Glomerular endothelial cell (primary cell): ENCODE measurements around the gene NHEJ1. TPM values are rescaled to one million over a fixed set of nuclear protein-coding genes. Genes with fewer than 3 reads are reported as not detected.
A peak's percentile ranks its signal among the peaks of the same experiment; 100 is the strongest.

Experiments
- DNase-seq: peaks from one replicate; pipeline ENCODE4 v3.0.0-alpha.2; 2011; ENCODE audit warnings: low read depth, low spot score; ENCODE audit errors: extremely low read depth
- total RNA-seq: library from RNA; depleted of rRNA; stranded (reverse); fragments of >200 nt; gene quantifications from 2 replicates; pipeline ENCODE4 v1.2.3, GENCODE V29; 2015

NHEJ1 gene
- total RNA-seq, 1 donor from 2014 or later, result 18.3 TPM

DNA sequence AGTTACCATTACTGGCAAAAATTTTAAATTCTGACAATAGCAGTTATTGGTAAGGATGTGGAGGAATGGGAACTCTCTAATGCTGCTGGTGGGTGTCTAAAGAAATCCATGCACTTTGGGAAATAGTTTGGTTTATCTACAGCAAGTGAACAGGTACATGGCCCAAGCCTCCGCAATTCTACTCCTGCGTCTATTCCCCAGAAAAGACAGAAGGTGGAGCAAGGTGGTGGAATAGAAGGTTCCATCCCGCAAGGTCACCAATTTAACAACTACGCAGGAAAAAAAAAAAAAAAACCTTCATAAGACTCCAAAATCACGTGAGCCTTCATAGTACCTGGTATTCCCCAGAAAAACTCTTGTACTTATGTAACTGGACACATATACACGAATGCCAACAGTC lies 125.8 kb downstream of the NHEJ1 start:
- no peak for DNase-seq

DNA sequence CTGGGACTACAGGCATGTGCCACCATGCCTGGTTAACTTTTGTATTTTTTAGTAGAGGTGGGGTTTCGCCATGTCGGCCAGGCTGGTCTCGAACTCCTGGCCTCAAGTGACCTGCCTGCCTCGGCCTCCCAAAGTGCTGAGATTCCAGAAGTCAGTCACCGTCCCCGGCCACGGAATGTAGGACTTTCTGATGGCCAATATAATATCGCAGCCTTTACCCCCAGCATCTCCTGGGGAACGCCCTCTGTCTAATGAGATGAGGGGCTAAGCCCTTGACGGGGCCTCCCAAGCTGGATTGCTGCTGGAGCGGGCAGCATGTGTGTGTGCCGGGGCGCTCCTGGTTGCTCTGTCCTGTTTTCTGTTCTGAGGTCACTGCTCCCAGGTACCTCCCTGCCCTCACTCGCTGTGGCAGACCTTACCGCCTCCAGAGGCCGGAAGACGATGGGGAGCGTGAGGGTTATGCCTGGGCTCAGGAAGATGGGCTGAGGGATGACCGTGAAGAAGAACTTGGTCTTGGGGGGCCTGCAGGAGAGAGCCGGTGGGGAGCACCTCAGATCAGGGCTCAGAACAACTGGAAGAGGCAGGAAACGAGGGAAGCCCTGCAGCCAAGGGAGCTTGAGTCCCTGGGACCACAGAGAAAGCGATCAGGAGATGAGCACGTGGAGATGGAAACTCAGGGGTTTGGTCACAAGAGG lies 128.4 kb downstream of the NHEJ1 start:
- DNase-seq, result no peak

DNA sequence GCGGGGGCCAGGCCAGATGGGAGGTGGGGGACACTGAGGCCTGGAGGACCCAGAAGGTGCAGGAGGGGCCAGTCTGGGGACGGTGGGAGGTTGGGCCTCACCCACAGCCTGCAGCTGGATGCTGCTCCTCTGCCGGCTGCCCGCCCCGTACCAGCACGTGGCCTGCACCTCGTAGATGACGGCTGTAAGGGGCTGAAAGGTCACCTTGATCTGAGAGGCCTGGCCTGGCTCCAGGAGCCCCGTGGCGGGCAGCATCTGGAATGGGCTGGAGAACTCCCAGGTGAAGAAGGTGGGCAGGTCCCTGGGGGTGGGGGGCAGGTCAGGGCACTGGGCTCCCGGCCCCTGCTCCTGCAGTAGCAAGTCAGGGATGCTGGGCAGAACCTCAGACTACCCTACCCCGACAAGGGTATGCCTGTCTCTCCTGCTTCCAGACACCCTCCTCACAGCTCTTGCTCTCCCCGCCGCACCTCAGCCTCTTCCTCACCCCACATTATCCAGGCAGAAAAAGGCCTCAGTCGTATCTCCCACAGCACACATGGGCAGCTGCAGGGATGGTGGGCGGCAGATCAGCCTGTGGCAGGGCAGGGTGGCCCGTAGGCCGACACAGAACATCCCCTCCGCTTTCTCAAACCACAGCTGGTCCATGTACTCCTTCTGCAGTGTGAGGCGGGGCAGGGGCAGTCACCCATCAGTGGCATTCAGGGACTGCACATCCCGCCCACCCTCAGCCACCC lies 129.4 kb downstream of the NHEJ1 start:
- DNase-seq, result no peak

DNA sequence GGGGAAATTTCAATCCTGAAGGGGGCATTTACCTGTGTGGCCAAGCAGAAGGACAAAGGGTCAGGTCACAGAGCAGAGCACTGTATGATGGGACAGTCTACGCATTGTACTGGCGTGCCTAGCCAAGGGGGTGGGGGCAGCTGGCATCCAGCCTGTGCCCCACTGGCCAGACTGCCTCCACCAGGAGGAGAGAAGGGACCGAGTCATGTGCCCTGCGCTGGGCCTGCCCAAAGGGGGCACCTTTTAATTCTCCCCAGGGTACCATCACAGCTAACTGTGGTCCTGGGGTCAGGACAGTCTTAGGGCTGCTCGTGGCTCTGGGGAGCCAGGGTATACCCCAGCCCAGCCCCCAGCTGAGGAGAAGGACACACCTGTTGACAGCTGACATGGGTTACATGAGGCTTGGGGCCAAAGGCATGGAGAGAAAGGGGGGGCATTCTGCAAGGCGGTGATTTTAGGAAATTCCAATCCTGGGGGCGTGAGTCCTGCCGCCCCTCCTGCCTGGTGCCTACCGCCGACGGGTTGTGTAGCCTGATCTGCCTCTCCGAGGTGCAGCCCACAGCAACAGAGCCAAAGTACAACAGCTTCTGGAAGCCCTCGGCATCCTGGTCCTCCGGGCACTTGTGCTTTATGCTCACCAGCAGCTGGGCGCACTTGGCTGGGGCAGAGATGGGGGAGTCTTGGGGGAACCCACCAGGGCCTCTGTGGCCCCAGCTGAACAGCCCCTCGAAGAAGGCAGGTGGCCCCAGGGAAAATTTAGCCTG lies 130.3 kb downstream of the NHEJ1 start:
- DNase-seq, result no peak

DNA sequence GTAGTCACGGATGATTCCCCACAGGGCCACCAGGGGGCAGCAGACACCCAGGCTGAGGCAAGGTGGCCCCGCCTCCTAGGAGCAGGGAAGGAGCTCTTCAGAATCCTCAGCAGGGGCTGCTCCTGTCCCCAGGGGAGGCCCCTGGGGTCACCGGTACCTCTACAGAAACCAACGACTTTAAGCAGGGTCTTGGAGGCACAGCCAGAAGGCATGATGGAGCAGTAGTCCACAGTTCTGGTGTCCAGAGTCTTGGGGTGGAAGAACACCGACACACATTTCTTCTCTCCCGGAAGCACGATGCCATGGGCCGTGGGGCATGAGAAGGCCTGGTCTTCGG lies 130.8 kb downstream of the NHEJ1 start:
- DNase-seq, result peak; percentile 23

DNA sequence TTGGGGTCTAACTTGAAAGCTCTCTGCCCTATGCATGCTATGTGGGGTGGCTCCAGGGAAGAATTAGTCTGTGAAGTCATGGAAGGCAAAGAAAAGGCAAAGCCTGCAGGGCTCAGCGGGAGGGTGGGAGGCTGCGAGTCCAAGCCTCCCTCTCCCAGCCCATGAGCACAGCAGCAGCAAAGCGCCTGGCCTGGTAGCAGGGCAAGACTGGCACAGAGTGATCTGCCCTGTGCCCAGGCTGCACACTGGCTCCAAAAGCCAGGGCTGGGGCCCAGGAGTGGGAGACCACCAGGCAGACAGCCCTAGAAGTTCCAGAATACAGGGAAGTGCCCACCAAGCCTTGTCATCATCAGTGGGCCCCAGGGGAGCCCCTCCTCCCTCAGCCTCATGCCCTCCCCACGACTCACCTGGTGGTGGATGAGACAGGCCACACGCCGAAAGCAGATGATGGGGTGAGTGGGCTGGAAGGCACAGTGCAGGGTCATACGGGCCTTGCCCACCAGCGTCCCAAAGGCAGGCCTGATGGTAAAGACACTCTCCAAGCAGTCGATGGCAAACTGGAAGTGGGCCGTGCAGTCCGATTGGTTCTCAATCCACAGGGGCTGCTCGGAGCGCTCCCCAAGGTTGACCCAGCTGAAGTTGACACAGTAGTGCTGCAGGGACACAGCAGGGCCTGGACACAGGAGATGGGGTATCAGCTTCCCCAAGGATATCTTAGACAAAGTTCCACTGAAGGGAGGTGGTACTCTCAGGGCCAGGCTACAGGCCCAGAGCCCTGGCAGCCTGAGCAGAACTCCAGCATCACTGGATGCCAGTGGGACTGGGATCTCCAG lies 131.4 kb downstream of the NHEJ1 start:
- DNase-seq, result no peak

DNA sequence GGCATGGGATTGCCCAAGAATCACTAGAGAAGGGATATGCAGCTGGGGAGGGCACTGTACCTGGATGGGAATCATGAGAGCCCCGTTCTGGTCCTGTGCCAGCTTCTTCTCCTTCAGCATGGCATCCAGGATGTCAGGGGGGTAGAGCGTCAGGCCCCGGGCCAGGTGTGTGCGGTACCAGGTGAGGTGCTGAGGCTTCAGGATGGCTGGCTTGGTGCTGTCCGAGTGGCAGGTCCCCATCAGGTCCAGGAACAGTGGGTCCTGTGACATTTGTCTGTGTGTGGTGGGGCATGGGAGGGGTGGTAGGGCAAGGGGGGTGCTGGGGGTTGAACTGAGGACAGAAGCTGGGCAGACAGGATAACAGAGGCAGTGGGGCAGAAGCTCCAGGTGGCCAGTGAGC lies 132.5 kb downstream of the NHEJ1 start:
- no peak for DNase-seq

DNA sequence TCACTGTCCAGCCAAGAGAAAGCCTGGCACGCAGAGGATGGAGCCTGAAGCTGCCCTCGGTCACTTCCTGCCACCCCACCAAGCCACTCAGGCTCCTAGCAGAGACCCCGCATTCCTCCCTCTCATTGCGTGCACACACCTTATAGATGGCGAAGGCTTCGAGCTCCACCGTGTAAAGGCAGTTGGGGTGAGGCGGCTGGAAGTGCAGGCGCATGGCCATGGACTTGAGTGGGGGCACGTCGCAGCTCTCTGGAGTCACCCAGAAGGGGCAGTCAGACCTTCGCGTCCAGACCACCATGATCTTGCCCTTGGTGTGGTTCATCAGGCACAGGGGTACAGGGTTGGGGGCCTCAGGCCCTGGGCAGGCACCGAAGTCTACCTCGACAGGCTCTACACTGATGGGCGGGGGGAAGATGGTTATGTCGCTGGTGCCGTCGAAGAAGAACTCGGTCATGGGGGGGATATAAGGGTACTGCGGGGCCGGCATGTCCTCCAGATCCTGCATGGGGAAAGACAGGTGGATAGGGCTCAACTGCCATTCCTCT lies 133.0 kb downstream of the NHEJ1 start:
- DNase-seq, result no peak

DNA sequence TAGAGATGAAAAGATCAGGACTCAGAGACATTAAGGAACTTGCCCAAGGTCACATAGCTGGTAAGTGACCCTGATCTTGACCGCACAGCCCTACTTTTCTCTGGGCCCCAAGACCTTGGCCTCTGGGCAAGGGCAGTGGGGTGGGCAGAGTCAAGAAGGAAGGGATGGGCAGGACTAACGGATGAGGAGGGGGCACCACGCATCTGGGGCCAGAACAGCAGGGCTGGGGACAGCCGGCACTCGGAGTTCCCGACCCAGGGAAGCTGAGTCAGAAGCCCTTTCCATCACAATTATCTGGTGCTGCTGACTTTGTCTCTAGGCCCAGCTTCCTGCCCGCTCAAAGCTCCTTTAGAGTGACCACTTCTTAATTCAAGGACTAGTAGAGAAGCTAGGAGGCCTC lies 133.7 kb downstream of the NHEJ1 start:
- DNase-seq, result no peak

DNA sequence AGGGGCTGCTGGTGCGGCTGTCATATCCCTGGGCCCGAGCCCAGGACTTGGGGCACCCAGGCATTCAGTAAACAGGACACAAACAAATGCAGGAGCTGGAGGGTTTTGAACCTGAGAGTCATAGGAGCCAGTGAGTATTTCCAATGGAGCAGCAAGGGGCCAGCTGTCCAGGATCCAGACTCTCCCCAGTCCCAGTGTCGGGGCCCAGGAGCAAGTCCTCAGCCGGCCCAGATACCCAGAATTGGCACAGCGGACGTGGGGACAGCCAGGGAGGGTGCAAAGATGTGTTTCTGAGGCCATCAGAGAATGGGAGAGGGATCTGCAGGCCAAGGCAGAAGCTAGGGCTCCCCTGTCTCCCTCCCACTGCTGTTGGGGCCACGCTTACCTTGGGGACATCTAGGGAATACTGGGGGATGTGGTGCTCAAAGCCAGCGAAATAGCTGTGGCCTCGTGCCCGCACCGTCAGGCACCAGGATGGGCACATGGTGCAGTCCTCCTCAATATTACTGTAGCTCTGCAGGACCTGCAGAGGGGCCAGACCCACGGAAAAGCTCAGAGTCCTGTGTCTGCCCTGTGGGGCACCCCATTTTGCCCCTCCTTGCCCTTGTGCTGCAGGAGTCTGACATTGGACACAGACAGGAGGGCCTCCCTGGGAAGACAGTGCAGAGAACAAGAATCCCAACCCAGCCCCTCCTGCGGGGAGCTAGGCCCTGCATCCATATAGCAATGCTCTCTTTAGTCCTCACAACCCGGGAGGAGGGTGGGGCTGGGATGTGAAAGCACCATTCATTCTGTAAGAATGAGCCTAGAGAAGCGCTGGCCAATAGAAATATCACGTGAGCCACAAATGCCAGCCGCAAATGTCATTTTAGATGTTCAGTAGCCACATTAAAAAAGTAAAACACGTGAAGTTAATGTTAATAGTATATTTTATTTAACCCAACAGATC lies 134.7 kb downstream of the NHEJ1 start:
- DNase-seq, result no peak

Other genes starting within 250 kb of the NHEJ1 start
- gene CDK5R2, start 201.1 kb downstream of the NHEJ1 start, total RNA-seq, result not detected in 2 replicates
- gene FEV, start 175.6 kb downstream of the NHEJ1 start, total RNA-seq, result not detected in 2 replicates
- gene CRYBA2, start 167.4 kb downstream of the NHEJ1 start, total RNA-seq, result not detected in 2 replicates
- not detected in 2 replicates for gene CFAP65, start 119.3 kb downstream of the NHEJ1 start, total RNA-seq
- gene IHH, start 99.9 kb downstream of the NHEJ1 start, total RNA-seq, result not detected in 2 replicates
- 1.3 TPM in 1 of 2 replicates, not detected in the other for gene SLC23A3, start 9.2 kb upstream of the NHEJ1 start, total RNA-seq
- 33.2 and 40.3 TPM in 2 replicates for gene CNPPD1, start 16.1 kb upstream of the NHEJ1 start, total RNA-seq
- 43.8 and 48.0 TPM in 2 replicates for gene RETREG2, start 17.5 kb upstream of the NHEJ1 start, total RNA-seq
- 23.7 and 26.1 TPM in 2 replicates for gene ZFAND2B, start 46.0 kb upstream of the NHEJ1 start, total RNA-seq
- 11.8 and 17.8 TPM in 2 replicates for gene ABCB6, start 58.1 kb upstream of the NHEJ1 start, total RNA-seq
- gene ATG9A, start 68.8 kb upstream of the NHEJ1 start, total RNA-seq, result 64.2 and 65.2 TPM in 2 replicates
- gene ANKZF1, start 69.0 kb upstream of the NHEJ1 start, total RNA-seq, result 19.1 and 32.2 TPM in 2 replicates
- 5.1 and 6.2 TPM in 2 replicates for gene GLB1L, start 84.6 kb upstream of the NHEJ1 start, total RNA-seq
- gene STK16, start 84.7 kb upstream of the NHEJ1 start, total RNA-seq, result 5.6 and 13.7 TPM in 2 replicates
- gene TUBA4B, start 92.4 kb upstream of the NHEJ1 start, total RNA-seq, result not detected in 2 replicates
- 7.8 and 21.4 TPM in 2 replicates for gene TUBA4A, start 93.1 kb upstream of the NHEJ1 start, total RNA-seq
- 31.7 and 33.1 TPM in 2 replicates for gene DNAJB2, start 118.6 kb upstream of the NHEJ1 start, total RNA-seq
- 0.47 and 0.97 TPM in 2 replicates for gene PTPRN, start 148.6 kb upstream of the NHEJ1 start, total RNA-seq
- not detected in 2 replicates for gene RESP18, start 171.9 kb upstream of the NHEJ1 start, total RNA-seq
- gene DNPEP, start 227.1 kb upstream of the NHEJ1 start, total RNA-seq, result 48.9 and 50.9 TPM in 2 replicates